K562 (cell line): ENCODE results near the gene S100P. TPM values are rescaled to one million over a fixed set of nuclear protein-coding genes. Genes with fewer than 3 reads are reported as not detected.

Experiments
- CBX3 ChIP-seq, 2 experiments: IDR thresholded peaks; 1 replicate in 1 of 2; 2 replicates in 1 of 2; pipeline ENCODE4 v1.6.1; 2012; ENCODE audit warnings: inconsistent platforms in 2 of 2, low read length in 2 of 2, borderline replicate concordance in 1 of 2, control low read depth in 1 of 2
- CTBP1 ChIP-seq: fragments of 450-650 bp; IDR thresholded peaks from 2 replicates; pipeline ENCODE4 v1.6.1; 2016; ENCODE audit warnings: borderline replicate concordance
- ETV5 ChIP-seq: sonication (generic); formaldehyde crosslinking; IDR thresholded peaks from 2 replicates; pipeline ENCODE4 v1.4.0; 2020; ENCODE audit warnings: low read depth, mild to moderate bottlenecking, missing genetic modification reagents
- GTF2B ChIP-seq: IDR thresholded peaks from 2 replicates; pipeline ENCODE4 v1.6.1; 2011; ENCODE audit not compliant: insufficient read length; ENCODE audit errors: extremely low read depth
- GTF3C2 ChIP-seq: IDR thresholded peaks from 3 replicates; pipeline ENCODE4 v1.6.1; 2011; ENCODE audit warnings: borderline replicate concordance, mild to moderate bottlenecking, moderate library complexity; ENCODE audit not compliant: insufficient read length; ENCODE audit errors: extremely low read depth
- HNRNPLL ChIP-seq: fragments of 200-400 bp; formaldehyde crosslinking; IDR thresholded peaks from 2 replicates; pipeline ENCODE4 v1.6.1; 2017; ENCODE audit warnings: low read length, low read depth, mild to moderate bottlenecking; ENCODE audit not compliant: poor library complexity, severe bottlenecking
- POLR2H ChIP-seq: IDR thresholded peaks from 2 replicates; pipeline ENCODE4 v1.6.1; 2016; ENCODE audit warnings: missing genetic modification characterization, low read depth, mild to moderate bottlenecking, control low read depth, missing compliant biosample characterization, moderate library complexity
- PRDM10 ChIP-seq: fragments of 450-650 bp; IDR thresholded peaks from 2 replicates; pipeline ENCODE4 v1.6.1; 2018; ENCODE audit not compliant: partially characterized antibody
- RBBP5 ChIP-seq: fragments of 200-600 bp; sonication (generic); IDR thresholded peaks from 2 replicates; pipeline ENCODE4 v1.6.1; 2012; ENCODE audit warnings: borderline replicate concordance, mild to moderate bottlenecking, low read length, control low read depth, inconsistent platforms; ENCODE audit not compliant: insufficient read depth, poor library complexity, severe bottlenecking
- SOX6 ChIP-seq: fragments of 450-650 bp; IDR thresholded peaks from 2 replicates; pipeline ENCODE4 v1.6.1; 2014; ENCODE audit warnings: mild to moderate bottlenecking
- TARDBP ChIP-seq: fragments of 450-650 bp; IDR thresholded peaks from 2 replicates; pipeline ENCODE4 v1.6.1; 2016
- TCF3 ChIP-seq: sonication (generic); formaldehyde crosslinking; IDR thresholded peaks from 2 replicates; pipeline ENCODE4 v1.4.0; 2020; ENCODE audit warnings: mild to moderate bottlenecking, missing genetic modification reagents
- THAP12 ChIP-seq: fragments of 250-450 bp; sonication (Bioruptor Pico); IDR thresholded peaks from 2 replicates; pipeline ENCODE4 v1.9.0; 2021; ENCODE audit warnings: mild to moderate bottlenecking, inconsistent platforms
- ZEB2 ChIP-seq: fragments of 450-650 bp; IDR thresholded peaks from 2 replicates; pipeline ENCODE4 v1.6.1; 2016
- ZNF280B ChIP-seq: fragments of 250-450 bp; sonication (Bioruptor Pico); IDR thresholded peaks from 2 replicates; pipeline ENCODE4 v1.5.1; 2021; ENCODE audit warnings: mild to moderate bottlenecking
- ZSCAN32 ChIP-seq: fragments of 450-650 bp; formaldehyde crosslinking; IDR thresholded peaks from 2 replicates; pipeline ENCODE4 v1.4.0; 2020; ENCODE audit warnings: mild to moderate bottlenecking, moderate library complexity
- polyA plus RNA-seq, 8 experiments: library from polyadenylated mRNA; depleted of rRNA in 4 of 8; stranded (reverse) in 5 of 8; unstranded in 3 of 8; fragments of >200 nt; fragmentation: Nextera tagmentation in 2 of 8; fragmentation: Illumina TruSeq in 1 of 8; extraction: Ambion mirVana in 2 of 8; extraction: Trizol in 1 of 8; gene quantifications; 2 replicates each; pipeline versions ENCODE4 v1.2.1 to v1.2.3, GENCODE V29; 2011 to 2014; ENCODE audit warnings: inconsistent platforms in 1 of 8, missing spikeins in 1 of 8
- total RNA-seq, 7 experiments: library from RNA; depleted of rRNA in 6 of 7; stranded (reverse); fragments of >200 nt in 6 of 7; fragmentation: Illumina TruSeq in 2 of 7; extraction: Trizol in 2 of 7; gene quantifications; 2 replicates each; pipeline versions ENCODE4 v1.2.1 to v1.2.3, GENCODE V29; 2011 to 2021; ENCODE audit warnings: low replicate concordance in 1 of 7

Gene S100P
- total and polyA plus RNA-seq, 9 of the 15 experiments (the other 6 are each of a cell fraction or from before 2014, with no cell fraction given) = 4.1 to 23.8 (median 7.5) TPM

GRCh38 chr4:6674500-6675149 is 19.1 kb upstream of the S100P start (continued):
- TF ChIP-seq POLR2H (tag) = no peak
- TF ChIP-seq ZEB2 = peak; percentile 85
- TF ChIP-seq GTF3C2 = no peak
- TF ChIP-seq CBX3 (IDR thresholded peaks at IDR 0.05; ENCODE audit: borderline replicate concordance in 1 of 2, low read length in 2 of 2) = no peak
- TF ChIP-seq GTF2B = no peak
- peak; percentile 21 for TF ChIP-seq RBBP5
- peak; percentile 58 for TF ChIP-seq PRDM10
- no peak; the same call in 1 of the 2 replicates for TF ChIP-seq CTBP1
- TF ChIP-seq THAP12 (CRISPR knock-in tag) = no peak
- TF ChIP-seq SOX6 = peak; percentile 51; the same call in 1 of the 2 replicates
- TF ChIP-seq TCF3 (CRISPR knock-in tag) = peak; percentile 71
- no peak for TF ChIP-seq TARDBP
- no peak for TF ChIP-seq ETV5 (CRISPR knock-in tag)
- no peak for TF ChIP-seq ZNF280B (CRISPR knock-in tag)
- TF ChIP-seq ZSCAN32 = no peak
- no peak for TF ChIP-seq HNRNPLL
